IPS DF 4.7 (cell line): ENCODE measurements around the gene CALML3.

Experiments
- DNase-seq: peaks from one replicate; pipeline ENCODE4 v3.0.0-alpha.2; 2013; ENCODE audit warnings: low spot score; ENCODE audit errors: extremely low read depth

The CALML3 gene

GRCh38 chr10:5490698-5491464 lies 33.9 kb upstream of the CALML3 start:
- DNase-seq: no peak

- no peak for DNase-seq
Observed at GRCh38 chr10:5491477-5491876, 33.3 kb upstream of the CALML3 start.

GRCh38 chr10:5492322-5492855 lies 32.4 kb upstream of the CALML3 start:
- DNase-seq: no peak

GRCh38 chr10:5492929-5493576 lies 31.7 kb upstream of the CALML3 start:
- DNase-seq: no peak

- DNase-seq: no peak
Observed at GRCh38 chr10:5493691-5494090, 31.1 kb upstream of the CALML3 start.

GRCh38 chr10:5494611-5495010 lies 30.1 kb upstream of the CALML3 start:
- no peak for DNase-seq

- DNase-seq: no peak
Observed at GRCh38 chr10:5496261-5497250, 28.2 kb upstream of the CALML3 start.

GRCh38 chr10:5497289-5497688 lies 27.5 kb upstream of the CALML3 start:
- DNase-seq: no peak

- no peak for DNase-seq
Observed at GRCh38 chr10:5497948-5498730, 26.6 kb upstream of the CALML3 start.

- DNase-seq: no peak
Observed at GRCh38 chr10:5498791-5499492, 25.8 kb upstream of the CALML3 start.

GRCh38 chr10:5499493-5500140 lies 25.1 kb upstream of the CALML3 start, which contains the start of gene CALML5:
Gene CALML5 (minus strand): TSS chr10:5499570. CDS start chr10:5499438, 132 bp downstream.
- DNase-seq: no peak

GRCh38 chr10:5500162-5500670 lies 24.5 kb upstream of the CALML3 start:
- no peak for DNase-seq

- DNase-seq: no peak
Observed at GRCh38 chr10:5500910-5501309, 23.9 kb upstream of the CALML3 start.

GRCh38 chr10:5502061-5502521 lies 22.7 kb upstream of the CALML3 start:
- no peak for DNase-seq

- DNase-seq: no peak
Observed at GRCh38 chr10:5502571-5503476, 21.9 kb upstream of the CALML3 start.

GRCh38 chr10:5503477-5503835 lies 21.3 kb upstream of the CALML3 start:
- DNase-seq: no peak

- no peak for DNase-seq
Observed at GRCh38 chr10:5504146-5505072, 20.4 kb upstream of the CALML3 start.
